Stimulated activated CD8-positive, alpha-beta memory T cell treated with anti-CD3 and anti-CD28 coated beads, Interleukin-15, amount 100 ng/mL, for 24 hours (primary cell): ENCODE measurements around the gene VASN.
"Not testable (repeated sequence)": the region's sequence is repeated elsewhere in the genome, so short reads cannot be mapped to it uniquely, and the experiment has no call there.

ENCODE experiments used
- DNase-seq: peaks from one replicate; pipeline ENCODE4 v3.0.0-alpha.2; 2020; ENCODE audit warnings: low read depth

Gene VASN

GRCh38 chr16:4385066-4385788, 13.6 kb downstream of the VASN start:
- no peak for DNase-seq

DNA sequence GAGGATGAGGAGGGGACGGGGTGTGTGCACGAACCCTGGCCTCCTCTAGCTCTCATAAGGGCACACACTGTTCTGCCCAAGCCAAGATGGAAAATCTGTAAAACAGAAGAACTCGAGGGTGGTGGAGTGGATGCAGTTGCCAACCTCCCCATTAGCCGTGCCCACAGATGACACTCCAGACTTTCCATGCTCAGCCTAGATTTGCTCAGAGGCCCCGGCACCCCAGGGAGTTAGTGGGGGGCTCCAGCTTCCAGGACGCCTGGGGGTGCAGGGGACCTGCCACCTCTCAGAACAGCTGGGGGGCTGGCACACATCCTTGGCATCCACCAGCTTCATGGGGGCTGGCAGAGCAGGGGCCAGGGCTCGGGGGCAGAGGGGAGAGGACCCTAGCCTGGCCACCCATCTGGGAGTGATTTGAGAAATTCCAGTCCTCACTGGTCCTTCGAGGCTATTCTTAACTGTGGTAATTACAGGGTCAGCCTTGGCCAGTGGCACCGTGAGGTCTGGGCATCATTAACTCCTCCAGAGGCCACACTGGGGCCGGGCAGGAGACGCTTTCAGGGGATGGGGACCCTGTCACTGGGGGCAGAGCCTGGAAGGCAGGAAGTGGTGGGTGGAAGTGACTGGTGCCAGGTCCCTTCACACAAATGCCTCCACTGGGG, 14.3 kb downstream of the VASN start:
- no peak for DNase-seq

DNA sequence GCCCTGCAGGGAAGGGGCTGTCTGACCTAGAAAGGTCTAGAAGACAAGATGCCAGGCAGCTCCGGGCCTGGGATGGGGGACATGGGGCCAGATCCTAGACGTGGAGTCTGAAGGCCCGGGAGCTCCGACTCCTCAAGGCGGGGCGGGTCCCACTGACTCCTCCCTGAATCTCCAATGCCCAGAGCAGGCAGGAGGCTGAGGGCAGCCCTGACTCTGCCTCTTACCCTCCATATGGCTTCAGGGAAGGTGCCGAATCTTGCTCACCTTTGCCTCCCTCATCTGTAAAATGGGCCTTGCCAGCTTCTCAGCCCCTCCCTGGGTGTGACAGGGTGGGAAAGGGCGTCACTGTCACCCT, 14.8 kb downstream of the VASN start:
- no peak for DNase-seq

DNA sequence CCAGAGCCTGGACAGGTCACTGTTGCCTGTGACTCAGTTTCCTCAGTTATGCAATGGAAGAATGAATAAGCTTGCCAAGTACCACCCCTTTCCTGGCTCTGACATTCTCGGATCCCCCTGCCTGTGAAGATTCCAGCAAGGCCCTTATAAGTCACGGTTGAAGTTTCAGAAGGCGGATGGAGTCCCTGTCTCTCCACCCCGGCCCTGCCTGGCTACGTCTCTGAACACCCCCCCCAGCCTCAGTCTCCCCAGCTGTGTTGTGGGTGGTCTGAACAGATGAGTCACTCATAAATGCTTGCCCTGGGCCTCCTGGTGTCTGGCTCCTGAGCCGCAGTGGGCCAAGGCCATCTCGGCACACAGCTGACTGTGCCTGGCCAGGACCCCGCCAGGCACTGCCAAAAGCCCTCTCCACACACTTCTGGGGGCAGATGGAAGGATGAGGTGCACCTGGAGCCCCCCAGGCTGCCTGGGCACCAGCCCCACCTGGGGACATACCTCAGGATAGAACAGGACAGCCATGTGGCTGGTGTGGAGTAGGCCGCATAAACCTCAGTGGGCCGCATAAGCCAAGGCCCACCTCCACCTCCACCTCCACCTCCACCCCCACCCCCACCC, 15.4 kb downstream of the VASN start:
- no peak for DNase-seq

DNA sequence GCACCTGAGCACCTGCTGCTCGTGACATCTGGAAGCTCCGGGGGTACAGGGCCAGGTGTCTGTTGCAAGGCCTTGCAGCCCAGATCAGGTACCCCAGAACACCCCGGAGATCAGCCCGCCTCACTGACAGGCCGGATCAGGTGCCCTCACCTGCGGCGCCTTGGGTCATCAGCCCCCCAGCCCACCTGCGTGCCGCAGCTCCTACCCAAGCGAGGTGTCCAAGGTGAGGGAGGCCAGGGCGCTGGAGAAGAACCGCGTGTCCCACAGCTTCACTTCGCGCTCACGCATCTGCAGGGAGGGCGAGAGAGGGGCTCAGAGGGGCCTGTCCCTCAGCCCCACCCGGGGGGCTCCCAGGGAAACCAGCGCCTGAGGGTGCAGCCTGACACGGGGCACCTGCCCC, 16.1 kb downstream of the VASN start:
- DNase-seq = no peak

DNA sequence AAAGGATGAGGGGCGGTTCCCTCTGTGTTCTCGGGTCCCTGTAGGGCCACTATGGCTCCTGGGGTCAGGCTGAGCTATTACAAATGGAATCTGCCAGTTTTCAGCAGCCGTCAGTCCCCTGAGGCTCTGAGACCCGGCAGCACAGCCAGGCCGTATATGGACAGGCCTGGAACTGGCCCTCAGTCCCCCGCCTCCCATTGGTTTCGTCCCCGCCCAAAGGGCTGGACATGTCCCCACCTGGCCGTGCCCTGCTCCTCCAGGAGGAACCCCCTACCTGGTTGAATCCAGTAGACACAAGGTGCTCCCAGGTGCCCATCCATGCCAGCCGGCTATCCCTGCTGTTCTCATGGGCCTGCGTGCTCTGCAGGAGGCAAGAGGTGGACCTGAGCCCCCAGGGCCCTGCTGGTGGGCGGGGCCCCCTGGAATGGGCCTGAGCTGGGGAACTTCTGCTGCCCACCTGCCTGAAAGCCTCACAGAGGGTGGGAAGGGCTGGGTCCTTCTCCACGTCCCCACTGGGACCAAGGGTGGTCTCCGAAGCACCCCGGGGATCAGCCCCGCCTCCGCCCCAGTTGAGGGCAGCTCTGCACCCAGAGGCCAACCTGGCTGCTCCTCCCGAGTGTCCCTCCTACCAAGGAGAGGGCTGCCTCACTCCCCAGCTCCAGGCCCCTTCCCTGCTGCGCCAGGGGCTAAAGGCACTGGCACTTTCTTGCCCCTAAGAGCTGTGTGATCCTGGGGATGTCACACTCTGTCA, 16.8 kb downstream of the VASN start:
- DNase-seq = no peak

DNA sequence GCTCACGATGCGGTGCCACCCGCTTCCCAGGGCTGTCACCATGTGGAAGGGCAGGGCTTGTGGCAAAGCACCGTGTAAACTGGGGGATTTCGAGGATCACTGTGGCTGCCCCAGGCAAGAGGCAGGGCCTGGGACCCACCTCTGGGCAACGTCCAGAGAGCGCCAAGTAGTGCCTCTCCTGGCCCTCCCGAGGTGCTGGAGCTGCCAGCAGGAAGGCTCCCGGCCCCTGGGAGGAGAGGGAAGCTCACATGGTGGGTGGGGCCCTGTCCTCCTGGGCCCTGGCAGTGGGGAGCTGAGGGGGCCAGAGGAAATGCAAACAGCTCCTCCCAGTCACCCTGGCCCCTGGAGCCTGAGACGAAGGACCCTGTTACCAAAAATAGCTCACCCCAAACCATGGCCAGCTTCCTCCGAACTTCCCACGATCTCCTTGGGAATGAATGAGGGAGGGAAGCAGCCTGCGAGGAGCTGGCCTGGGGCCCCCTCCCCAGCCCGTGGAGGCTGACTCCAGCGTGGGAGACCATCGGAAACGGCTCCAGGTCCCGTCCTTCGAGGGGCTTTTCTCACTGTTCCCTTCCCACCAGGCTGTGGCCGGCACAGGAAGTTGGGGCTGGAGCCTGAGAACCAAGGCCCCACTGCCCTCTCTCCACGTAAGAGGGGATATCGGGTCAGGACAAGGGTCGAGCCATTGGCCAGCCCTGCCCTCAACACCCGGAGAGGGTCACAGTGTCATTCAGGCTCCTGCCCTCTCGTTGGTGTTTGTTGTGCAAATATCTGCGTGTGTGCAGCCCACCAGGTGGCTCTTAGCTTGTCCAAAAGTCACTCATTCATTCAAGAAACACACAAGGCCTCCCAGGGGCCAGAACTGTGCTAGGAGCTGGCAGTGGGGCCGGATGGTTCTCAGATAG, 17.7 kb downstream of the VASN start:
- DNase-seq = no peak

GRCh38 chr16:4390266-4391260, 18.9 kb downstream of the VASN start:
- DNase-seq = no peak

- DNase-seq = no peak
These were observed 20.2 kb downstream of the VASN start for GRCh38 chr16:4391631-4392381.

DNA sequence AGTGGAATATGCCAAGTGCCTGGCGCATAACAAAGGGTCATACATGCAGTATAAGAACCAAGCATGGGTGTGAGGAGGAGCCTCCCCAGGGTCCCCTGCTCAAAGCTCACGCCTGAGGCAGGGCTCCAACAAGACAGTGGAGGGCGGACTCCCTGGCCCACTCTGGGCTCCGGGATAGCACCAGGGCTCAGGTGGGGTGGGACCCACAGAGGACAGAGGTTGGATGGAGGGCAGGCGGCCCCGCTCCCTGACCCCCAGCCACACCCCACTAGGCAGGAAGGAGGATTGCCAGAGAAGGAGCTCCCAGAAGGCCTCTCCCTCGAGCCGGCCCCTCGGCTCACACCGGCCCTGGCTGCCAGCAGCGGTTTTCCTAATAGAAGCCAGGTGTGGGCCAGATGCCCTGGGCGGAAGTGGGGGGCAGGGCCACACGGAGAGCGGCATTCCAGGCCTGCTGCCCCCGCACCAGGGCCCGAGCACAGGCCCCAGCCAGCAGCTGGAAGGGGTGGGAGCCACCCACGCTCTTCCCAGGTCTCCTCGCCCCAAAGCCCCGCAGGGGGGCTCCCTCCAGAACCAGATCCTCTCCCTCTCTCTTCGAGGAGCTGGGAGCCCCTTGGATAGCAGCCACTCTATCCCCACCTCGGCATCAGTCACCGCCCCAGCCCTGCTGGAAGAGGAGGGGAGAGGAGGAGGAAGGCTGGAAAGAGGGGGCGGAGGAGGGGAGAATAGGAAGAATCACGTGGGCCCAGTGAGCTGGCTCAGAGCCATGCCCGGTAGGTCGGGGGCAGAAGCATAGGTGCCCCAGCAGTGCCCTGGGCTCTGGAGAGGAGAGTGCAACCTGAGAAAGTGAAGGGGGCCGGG, 21.0 kb downstream of the VASN start:
- no peak for DNase-seq

DNA sequence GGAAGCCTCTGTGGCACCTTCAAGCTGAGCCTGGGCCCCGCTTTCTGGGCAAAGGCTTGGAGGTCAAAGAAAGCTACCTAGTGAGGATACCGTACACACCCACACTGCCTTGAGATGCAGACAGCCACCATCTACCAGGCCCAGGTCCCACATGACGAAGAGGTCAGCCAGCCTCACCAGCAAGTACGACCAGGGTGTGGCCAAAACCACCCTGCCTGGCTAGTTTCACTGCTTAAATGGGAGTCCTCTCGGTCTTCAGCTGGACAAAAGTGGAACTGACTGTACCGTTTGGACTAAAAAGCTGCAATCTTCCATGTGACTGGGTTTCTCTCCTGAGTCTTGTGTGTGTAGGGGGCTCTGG, 21.6 kb downstream of the VASN start:
- no peak for DNase-seq

DNA sequence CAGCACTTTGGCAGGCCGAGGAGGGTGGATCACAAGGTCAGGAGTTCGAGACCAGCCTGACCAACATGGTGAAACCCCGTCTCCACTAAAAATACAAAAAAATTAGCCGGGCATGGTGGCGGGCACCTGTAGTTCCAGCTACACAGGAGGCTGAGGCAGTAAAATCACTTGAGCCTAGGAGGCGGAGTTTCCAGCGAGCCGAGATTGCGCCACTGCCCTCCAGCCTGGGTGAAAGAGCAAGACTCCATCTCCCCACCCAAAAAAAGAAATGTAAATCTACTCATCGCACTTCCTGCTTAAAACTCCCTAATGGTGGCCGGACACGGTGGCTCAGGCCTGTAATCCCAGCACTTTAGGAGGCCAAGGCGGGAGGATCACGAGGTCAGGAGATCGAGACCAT, 22.2 kb downstream of the VASN start:
- DNase-seq = not testable (repeated sequence)

DNA sequence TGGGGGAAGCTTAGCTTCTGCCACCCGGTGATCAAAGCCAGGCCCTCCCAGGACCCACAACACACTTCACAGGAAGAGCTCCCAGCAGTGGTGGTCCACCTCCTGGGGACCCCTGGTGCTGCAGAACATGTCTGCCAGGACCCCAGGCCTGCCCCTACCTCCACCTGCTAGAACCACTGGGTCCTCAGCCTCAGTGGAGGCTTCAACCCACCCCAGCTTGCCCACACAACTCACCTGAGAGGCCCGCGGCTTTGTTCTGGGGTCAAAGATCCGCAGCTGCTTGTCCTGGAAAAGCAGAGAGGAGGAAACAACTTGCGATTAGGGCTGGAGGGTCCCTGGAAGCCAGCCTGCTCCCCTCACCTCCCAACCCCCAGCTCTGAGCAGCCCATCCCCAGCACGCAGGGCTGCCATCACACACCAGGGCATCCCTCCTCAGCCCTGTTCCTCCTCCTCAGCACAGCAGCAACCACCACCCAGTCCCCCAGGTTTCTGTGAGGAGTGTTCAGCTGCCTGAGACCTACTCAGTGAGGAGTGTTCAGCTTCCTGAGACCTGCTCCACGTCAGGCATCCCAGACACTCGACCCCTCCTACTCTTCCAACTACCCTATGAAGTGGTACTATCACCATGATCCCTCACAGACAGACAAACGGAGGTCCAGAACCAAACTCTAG, 23.5 kb downstream of the VASN start:
- no peak for DNase-seq

GRCh38 chr16:4399001-4399730, 27.5 kb downstream of the VASN start:
- no peak for DNase-seq

DNA sequence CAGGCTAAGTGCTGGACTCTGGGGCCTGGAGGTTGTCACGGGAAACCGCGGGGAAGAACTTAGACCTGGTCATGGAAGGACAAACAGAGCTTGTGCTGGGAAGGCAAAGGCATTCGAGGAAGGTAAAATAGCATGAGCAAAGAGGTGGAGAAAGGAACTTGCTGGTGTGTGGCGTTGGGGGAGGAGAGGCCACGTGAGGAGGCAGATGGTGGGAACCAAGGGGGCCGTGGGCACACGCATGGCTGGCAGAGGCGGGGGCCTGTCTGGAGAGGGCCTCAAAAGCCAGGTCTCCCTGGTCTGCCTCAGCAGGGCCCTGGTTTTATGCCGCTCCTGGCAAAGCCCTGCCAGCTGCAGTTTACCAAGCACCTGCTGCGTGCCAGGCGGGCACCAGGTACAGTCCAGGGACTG, 29.4 kb downstream of the VASN start:
- no peak for DNase-seq

GRCh38 chr16:4401510-4401909, 29.9 kb downstream of the VASN start:
- DNase-seq = no peak

- peak; percentile 54 for DNase-seq
These were observed 30.9 kb downstream of the VASN start for GRCh38 chr16:4402439-4403132.
